GM18909 (cell line): ENCODE measurements around the gene PDK2.

ENCODE experiments used
- ATAC-seq: cut with Tn5 transposase; IDR thresholded peaks from one replicate; pipeline ENCODE4 v1.9.1; 2021; ENCODE audit warnings: mild to moderate bottlenecking; ENCODE audit not compliant: unreplicated experiment, poor library complexity

PDK2 gene

GRCh38 chr17:50112694-50113093, 17.5 kb downstream of the PDK2 start:
- ATAC-seq, result no peak

- ATAC-seq, result no peak
These were observed 18.6 kb downstream of the PDK2 start for GRCh38 chr17:50113624-50114320.

- no peak for ATAC-seq
These were observed 19.2 kb downstream of the PDK2 start for GRCh38 chr17:50114401-50114800.

- no peak for ATAC-seq
These were observed 19.8 kb downstream of the PDK2 start for GRCh38 chr17:50114849-50115357.

- no peak for ATAC-seq
These were observed 20.6 kb downstream of the PDK2 start for GRCh38 chr17:50115756-50116155.

GRCh38 chr17:50117202-50118051, 22.3 kb downstream of the PDK2 start:
- no peak for ATAC-seq

- ATAC-seq, result no peak
These were observed 23.1 kb downstream of the PDK2 start for GRCh38 chr17:50118076-50118827.

- ATAC-seq, result no peak
These were observed 23.7 kb downstream of the PDK2 start for GRCh38 chr17:50118828-50119218.

- no peak for ATAC-seq
These were observed 25.5 kb downstream of the PDK2 start for GRCh38 chr17:50120475-50121253.

- ATAC-seq, result no peak
These were observed 27.8 kb downstream of the PDK2 start for GRCh38 chr17:50122945-50123344.

- no peak for ATAC-seq
These were observed 28.6 kb downstream of the PDK2 start for GRCh38 chr17:50123649-50124349.

GRCh38 chr17:50125420-50125997, 30.4 kb downstream of the PDK2 start:
- no peak for ATAC-seq

GRCh38 chr17:50127697-50128361, 32.7 kb downstream of the PDK2 start:
- no peak for ATAC-seq

- ATAC-seq, result no peak
These were observed 33.5 kb downstream of the PDK2 start for GRCh38 chr17:50128441-50129352.

- no peak for ATAC-seq
These were observed 34.2 kb downstream of the PDK2 start for GRCh38 chr17:50129353-50129727.

- ATAC-seq, result no peak
These were observed 34.8 kb downstream of the PDK2 start, which contains the start of gene SAMD14 for GRCh38 chr17:50129728-50130558. TSS of gene SAMD14 (minus strand) at chr17:50130160. CDS start at chr17:50124959, 5,201 bp downstream.
